ENCODE measurements around the gene AP1S3. TPM values are rescaled to one million over a fixed set of nuclear protein-coding genes. Genes with fewer than 3 reads are reported as not detected.

AP1S3 gene
- total RNA-seq, 1 donor from 2014 or later = 4.1 TPM

- Mint-ChIP-seq H3K27ac (ENCODE audit: unreplicated experiment) (no peak overlapping the region), H3K36me3 (ENCODE audit: low read depth) (peaks cover 3% of the 10 kb centered on the region), H3K4me1 (no peaks in the 10 kb centered on the region), H3K4me3 (no peak overlapping the region), H3K9me3 (no peaks in the 10 kb centered on the region), H3K27me3 (ENCODE audit: low read depth) (no peaks in the 10 kb centered on the region)
- DNase-seq (ENCODE audit: low read depth, low spot score) = no peak
- TF ChIP-seq CTCF (conservative IDR thresholded peaks at IDR 0.05) = no peak
These were observed 13.1 kb downstream of the AP1S3 start for GRCh38 chr2:223824301-223824700.

DNA sequence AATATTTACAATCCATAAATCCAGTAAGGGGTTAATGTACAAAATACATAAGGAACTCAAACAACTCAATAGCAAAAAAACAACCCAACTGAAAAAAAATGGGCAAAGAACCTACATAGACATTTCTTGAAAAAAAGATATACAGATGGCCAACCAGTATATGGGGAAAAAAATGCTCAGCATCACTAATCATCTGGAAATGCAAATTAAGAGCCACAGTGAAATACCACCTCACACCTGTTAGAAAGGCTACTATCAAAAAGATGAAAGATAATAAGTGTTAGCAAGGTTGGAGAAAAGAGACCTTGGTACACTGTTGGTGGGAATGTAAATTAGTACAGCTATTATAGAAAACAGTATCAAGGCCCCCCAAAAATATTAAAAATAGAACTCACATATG lies 14.6 kb downstream of the AP1S3 start:
- TF ChIP-seq CTCF (conservative IDR thresholded peaks at IDR 0.05) = no peak
- Mint-ChIP-seq H3K36me3 (ENCODE audit: low read depth) (peaks cover 3% of the 10 kb centered on the region), H3K4me3 (no peak overlapping the region), H3K4me1 (no peaks in the 10 kb centered on the region), H3K9me3 (no peaks in the 10 kb centered on the region), H3K27me3 (ENCODE audit: low read depth) (no peaks in the 10 kb centered on the region), H3K27ac (ENCODE audit: unreplicated experiment) (no peak overlapping the region)
- DNase-seq (ENCODE audit: low read depth, low spot score) = no peak

DNA sequence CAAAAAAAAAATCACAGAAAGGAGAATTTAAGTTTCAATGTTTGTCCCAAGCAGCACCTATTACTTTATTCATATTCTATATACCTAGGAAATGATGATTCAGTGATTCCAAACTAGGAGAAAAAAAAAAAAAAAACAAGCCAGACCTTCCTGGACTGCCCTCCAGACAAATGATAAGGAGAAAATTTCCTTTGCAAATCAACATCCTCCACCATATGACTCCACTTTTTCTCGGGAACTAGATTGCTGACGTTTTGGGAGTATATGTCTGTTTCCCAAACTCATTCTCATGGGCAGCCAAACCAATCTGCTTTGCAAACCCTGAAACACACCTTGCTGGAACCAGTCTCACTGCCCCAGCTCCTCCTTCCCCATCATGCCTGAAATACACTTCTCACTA lies 16.8 kb downstream of the AP1S3 start:
- TF ChIP-seq CTCF (conservative IDR thresholded peaks at IDR 0.05) = no peak
- Mint-ChIP-seq H3K27me3 (ENCODE audit: low read depth) (no peaks in the 10 kb centered on the region), H3K9me3 (no peaks in the 10 kb centered on the region), H3K36me3 (ENCODE audit: low read depth) (peaks cover 3% of the 10 kb centered on the region), H3K4me3 (no peak overlapping the region), H3K4me1 (no peaks in the 10 kb centered on the region), H3K27ac (ENCODE audit: unreplicated experiment) (no peak overlapping the region)
- DNase-seq (ENCODE audit: low read depth, low spot score) = no peak

DNA sequence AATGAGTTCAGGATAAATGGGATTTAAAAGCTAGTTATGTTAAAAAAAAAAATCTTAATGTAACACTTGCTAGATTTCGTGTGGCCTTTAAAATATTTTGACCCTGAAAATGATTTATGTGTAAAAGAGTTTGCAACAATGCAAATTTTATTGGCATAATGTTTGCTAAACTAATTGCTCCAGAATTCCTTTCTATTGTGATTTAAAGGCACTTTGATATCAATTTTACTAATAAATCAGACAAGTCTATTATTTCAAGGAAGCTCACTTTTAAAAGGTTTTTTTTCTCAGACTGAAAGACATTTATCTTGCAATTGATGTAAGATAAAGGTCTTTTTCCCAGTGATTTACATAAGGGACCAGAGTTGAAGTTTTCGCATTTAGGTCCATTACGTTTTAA lies 17.5 kb downstream of the AP1S3 start:
- Mint-ChIP-seq H3K9me3 (no peaks in the 10 kb centered on the region), H3K36me3 (ENCODE audit: low read depth) (no peaks in the 10 kb centered on the region), H3K27me3 (ENCODE audit: low read depth) (no peaks in the 10 kb centered on the region), H3K27ac (ENCODE audit: unreplicated experiment) (no peak overlapping the region), H3K4me3 (no peak overlapping the region), H3K4me1 (no peaks in the 10 kb centered on the region)
- TF ChIP-seq CTCF (conservative IDR thresholded peaks at IDR 0.05) = no peak
- no peak for DNase-seq (ENCODE audit: low read depth, low spot score)

- Mint-ChIP-seq H3K4me1 (peaks cover 10% of the 10 kb centered on the region), H3K9me3 (no peaks in the 10 kb centered on the region), H3K27me3 (ENCODE audit: low read depth) (no peaks in the 10 kb centered on the region), H3K27ac (ENCODE audit: unreplicated experiment) (no peak overlapping the region), H3K4me3 (no peak overlapping the region), H3K36me3 (ENCODE audit: low read depth) (no peaks in the 10 kb centered on the region)
- no peak for TF ChIP-seq CTCF (conservative IDR thresholded peaks at IDR 0.05)
- no peak for DNase-seq (ENCODE audit: low read depth, low spot score)
These were observed 21.4 kb downstream of the AP1S3 start for GRCh38 chr2:223815884-223816570.

Measured in neural crest cell (in vitro differentiated cells).